Right atrium auricular region (tissue), 2 donors: ENCODE measurements around the gene OVOL2. TPM values are rescaled to one million over a fixed set of nuclear protein-coding genes. Genes with fewer than 3 reads are reported as not detected.

Experiments used
- DNase-seq: peaks from one replicate; pipeline ENCODE4 v3.0.0-alpha.2; 2019; ENCODE audit warnings: low spot score
- H3K27ac ChIP-seq, 2 donors: fragments of 200-600 bp; sonication (generic); 1 replicate in 1 of 2; 2 replicates in 1 of 2; pipeline ENCODE4 v1.5.1; 2016 to 2019
- H3K27me3 ChIP-seq, 2 donors: fragments of 200-600 bp; sonication (generic); one replicate each; pipeline versions ENCODE4 v1.5.1 to v1.6.0; 2017 to 2019
- H3K36me3 ChIP-seq: fragments of 200-600 bp; sonication (generic); one replicate; pipeline ENCODE4 v1.5.1; 2016
- H3K4me1 ChIP-seq, 2 donors: fragments of 200-600 bp; sonication (generic); one replicate each; pipeline versions ENCODE4 v1.5.1 to v1.6.0; 2017 to 2019
- H3K4me3 ChIP-seq, 2 donors: fragments of 200-600 bp; sonication (generic); 1 replicate in 1 of 2; 2 replicates in 1 of 2; pipeline ENCODE4 v1.5.1; 2017 to 2019; ENCODE audit warnings: mild to moderate bottlenecking in 1 of 2, moderate library complexity in 1 of 2
- H3K9me3 ChIP-seq, 2 donors: fragments of 200-600 bp; sonication (generic); one replicate each; pipeline ENCODE4 v1.5.1; 2019
- total RNA-seq, 2 donors: library from RNA; depleted of rRNA; stranded (reverse); fragments of >200 nt; gene quantifications; one replicate each; pipeline ENCODE4 v1.1.0, GENCODE V29; 2016
- TF ChIP-seq, protein P1 (sequence below), 2 donors: fragments of 200-600 bp; sonication (generic); IDR thresholded peaks; one replicate each; pipeline ENCODE4 v1.5.1; 2019; ENCODE audit warnings: antibody characterized with exemption in 2 of 2

OVOL2 gene
- total RNA-seq, 2 donors from 2014 or later = not detected

DNA sequence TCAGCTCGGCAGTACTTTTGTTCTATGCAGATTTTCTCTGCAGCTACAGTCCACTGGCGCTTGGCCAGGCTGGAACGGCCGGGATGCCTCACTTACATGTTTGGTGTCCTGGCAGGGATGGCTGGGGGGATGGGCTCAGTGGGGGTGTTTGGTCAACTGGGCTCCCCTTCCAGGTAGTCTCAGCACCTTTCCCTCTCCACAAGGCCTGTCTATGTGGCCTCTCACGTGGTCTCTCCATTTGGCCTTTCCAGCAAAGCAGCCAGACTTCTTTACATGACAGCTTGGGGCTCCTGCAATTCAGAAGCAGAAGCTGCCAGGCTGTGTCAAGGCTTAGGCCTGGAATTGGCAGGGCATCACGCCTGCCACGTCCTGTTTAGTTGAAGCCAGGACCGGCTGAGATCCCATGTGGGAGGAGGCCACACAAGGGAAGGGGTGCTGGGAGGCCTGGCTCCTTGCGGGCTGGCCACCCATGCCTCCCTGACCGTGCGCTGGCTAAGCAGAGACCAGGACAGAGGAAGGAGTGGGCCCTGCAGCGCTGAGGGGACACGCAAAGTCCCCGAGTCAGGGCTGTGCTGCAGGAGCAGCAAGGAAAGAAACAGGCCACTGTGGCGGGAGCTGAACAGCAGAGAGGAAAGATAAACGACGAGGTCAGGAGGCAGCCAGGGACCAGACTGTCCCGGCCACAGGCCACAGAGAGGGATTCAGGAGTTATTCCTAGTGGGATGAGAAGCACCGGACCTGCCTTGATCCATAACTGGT is 50.0 kb downstream of the OVOL2 start:
- H3K4me3 ChIP-seq = no peak overlapping the region
- peak overlapping the region in 1 of 2 donors; percentile 11 for H3K27ac ChIP-seq
- TF ChIP-seq, protein P1, sequence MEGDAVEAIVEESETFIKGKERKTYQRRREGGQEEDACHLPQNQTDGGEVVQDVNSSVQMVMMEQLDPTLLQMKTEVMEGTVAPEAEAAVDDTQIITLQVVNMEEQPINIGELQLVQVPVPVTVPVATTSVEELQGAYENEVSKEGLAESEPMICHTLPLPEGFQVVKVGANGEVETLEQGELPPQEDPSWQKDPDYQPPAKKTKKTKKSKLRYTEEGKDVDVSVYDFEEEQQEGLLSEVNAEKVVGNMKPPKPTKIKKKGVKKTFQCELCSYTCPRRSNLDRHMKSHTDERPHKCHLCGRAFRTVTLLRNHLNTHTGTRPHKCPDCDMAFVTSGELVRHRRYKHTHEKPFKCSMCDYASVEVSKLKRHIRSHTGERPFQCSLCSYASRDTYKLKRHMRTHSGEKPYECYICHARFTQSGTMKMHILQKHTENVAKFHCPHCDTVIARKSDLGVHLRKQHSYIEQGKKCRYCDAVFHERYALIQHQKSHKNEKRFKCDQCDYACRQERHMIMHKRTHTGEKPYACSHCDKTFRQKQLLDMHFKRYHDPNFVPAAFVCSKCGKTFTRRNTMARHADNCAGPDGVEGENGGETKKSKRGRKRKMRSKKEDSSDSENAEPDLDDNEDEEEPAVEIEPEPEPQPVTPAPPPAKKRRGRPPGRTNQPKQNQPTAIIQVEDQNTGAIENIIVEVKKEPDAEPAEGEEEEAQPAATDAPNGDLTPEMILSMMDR (IDR thresholded peaks at IDR 0.05) = no peak
- no peaks in the 10 kb centered on the region for H3K9me3 ChIP-seq
- H3K36me3 ChIP-seq = no peaks in the 10 kb centered on the region
- peaks cover 0 to 8% of the 10 kb centered on the region in 2 donors for H3K4me1 ChIP-seq
- H3K27me3 ChIP-seq = no peaks in the 10 kb centered on the region
- no peak for DNase-seq

DNA sequence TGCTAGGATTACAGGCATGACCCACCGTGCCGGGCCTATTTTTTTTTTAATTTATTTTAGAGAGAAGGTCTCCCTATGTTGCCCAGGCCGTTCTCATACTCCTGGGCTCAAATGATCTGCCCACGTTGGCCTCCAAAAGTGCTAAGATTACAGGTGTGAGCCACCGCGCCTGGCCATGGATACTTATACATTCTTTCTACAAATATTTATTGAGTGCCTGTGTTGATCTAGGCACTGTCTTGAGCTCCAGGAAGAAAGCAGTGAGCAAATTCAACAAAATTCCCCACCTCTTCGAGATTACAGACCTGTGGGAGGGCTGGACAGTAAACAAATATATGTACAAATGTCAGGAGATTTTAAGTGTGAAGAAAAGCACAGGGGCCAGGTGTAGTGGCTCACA is 51.0 kb downstream of the OVOL2 start:
- no peak overlapping the region for H3K27ac ChIP-seq
- TF ChIP-seq, protein P1 (IDR thresholded peaks at IDR 0.05) = no peak
- DNase-seq = no peak

DNA sequence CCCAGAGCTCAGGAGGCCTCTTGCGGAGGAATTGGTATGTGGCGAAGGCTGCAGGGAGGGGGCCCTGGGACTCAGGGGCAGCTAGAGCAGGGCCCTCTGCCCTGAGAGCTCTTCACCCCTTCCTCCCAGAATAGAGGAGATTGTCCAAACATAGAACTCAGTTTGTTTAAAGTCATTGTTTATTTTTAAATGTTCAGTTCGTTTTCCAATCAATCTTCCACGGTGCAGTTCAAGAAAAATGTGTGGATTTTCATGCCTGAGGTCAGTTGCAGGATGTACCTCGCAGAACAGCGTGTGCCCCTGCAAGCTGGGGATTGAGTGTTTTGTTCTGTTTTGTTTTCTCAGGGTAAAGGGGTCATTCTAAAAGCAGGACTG is 51.7 kb downstream of the OVOL2 start:
- H3K27me3 ChIP-seq = no peaks in the 10 kb centered on the region
- DNase-seq = no peak
- H3K36me3 ChIP-seq = no peaks in the 10 kb centered on the region
- no peak overlapping the region for H3K27ac ChIP-seq
- H3K9me3 ChIP-seq = no peaks in the 10 kb centered on the region
- H3K4me3 ChIP-seq = no peak overlapping the region
- peaks cover 0 to 8% of the 10 kb centered on the region in 2 donors for H3K4me1 ChIP-seq
- TF ChIP-seq, protein P1 (IDR thresholded peaks at IDR 0.05) = no peak

More for the DNA sequence above, 51.0 kb downstream of the OVOL2 start:
- peaks cover 0 to 8% of the 10 kb centered on the region in 2 donors for H3K4me1 ChIP-seq
- no peaks in the 10 kb centered on the region for H3K36me3 ChIP-seq
- no peaks in the 10 kb centered on the region for H3K27me3 ChIP-seq
- no peaks in the 10 kb centered on the region for H3K9me3 ChIP-seq
- no peak overlapping the region for H3K4me3 ChIP-seq

DNA sequence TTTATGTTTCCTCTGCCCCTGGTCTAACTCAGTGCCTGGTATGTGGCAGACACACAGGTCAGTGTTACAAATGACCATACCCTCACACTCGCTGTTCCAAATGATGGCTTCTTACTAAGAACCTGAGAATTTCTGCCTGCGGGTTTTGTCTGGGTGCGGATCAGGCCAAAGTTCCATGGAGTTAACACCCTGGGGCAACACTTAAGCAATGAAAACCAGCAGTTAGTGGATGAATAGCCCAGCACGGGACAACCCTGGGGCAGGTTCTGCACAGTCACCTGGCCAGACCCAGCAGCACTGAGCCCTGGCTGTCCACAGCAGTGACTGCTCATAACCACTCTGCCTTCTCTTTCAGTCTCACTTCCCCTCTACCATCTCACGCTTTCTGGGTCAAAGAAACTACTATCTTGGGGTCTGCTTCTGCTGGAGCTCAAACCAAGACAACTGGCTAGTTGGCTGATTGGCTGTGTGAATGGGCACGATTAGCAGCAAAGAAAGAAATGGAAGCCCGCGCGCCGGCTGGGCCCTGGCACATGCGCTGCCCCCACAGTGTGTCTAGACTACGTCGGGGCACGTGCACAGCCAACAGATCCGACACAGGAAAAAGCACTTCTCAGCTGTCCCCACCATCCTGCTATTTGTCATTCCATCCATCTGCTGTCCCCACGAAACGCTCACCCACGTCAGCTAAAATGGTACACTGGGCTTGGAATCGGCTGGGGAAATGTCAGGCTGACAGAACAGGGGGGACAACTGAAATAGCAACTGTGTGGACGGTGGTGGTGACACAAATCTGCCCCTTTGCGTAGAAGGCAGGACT is 52.3 kb downstream of the OVOL2 start:
- Histone ChIP-seq H3K27me3 (no peaks in the 10 kb centered on the region), H3K36me3 (no peaks in the 10 kb centered on the region), H3K27ac (no peak overlapping the region), H3K9me3 (no peaks in the 10 kb centered on the region), H3K4me3 (no peak overlapping the region), H3K4me1 (peaks cover 0 to 8% of the 10 kb centered on the region in 2 donors)
- TF ChIP-seq, protein P1 (IDR thresholded peaks at IDR 0.05) = no peak
- DNase-seq = no peak

DNA sequence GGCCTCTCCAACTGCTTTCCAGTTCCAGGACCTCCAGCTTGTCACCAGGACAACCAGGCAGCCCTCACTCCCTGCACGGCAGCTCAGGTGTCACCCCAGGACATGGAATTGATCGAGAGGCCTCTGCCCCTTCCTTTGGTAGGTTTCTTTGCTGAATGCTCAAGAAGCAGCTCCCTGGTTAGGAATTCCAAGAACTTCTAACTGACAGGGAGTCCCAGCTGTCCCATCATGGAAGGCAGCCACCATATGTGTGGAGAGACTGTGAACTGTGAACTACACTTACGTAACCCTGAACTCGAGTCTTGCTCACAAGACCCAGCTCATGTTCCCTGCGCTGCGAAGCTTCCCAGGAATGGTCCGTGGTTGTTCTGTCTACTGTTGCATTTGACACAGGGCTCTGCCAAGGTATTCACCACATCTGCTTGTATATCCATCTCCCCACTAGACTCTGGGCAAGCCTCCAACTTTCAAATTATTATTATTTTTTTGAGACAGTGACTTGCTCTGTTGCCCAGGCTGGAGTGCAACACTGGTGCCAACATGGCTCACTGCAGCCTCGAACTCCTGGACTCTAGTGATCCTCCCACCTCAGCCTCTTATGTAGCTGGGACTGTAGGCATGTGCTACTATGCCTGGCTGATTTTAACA is 53.2 kb downstream of the OVOL2 start:
- Histone ChIP-seq H3K9me3 (no peaks in the 10 kb centered on the region), H3K36me3 (no peaks in the 10 kb centered on the region), H3K4me3 (no peak overlapping the region), H3K4me1 (peaks cover 0 to 8% of the 10 kb centered on the region in 2 donors), H3K27ac (no peak overlapping the region), H3K27me3 (no peaks in the 10 kb centered on the region)
- DNase-seq = no peak
- TF ChIP-seq, protein P1 (IDR thresholded peaks at IDR 0.05) = no peak
